CD4-positive, alpha-beta T cell treated with Interleukin-2 at 100 ng/mL for 4 hours (primary cell): ENCODE results near the gene SYNDIG1.
"Not testable (repeated sequence)": the region's sequence is repeated elsewhere in the genome, so short reads cannot be mapped to it uniquely, and the experiment has no call there.

ENCODE experiments used
- DNase-seq: peaks from one replicate; pipeline ENCODE4 v3.0.0-alpha.2; 2020; ENCODE audit warnings: low spot score

Gene SYNDIG1

GRCh38 chr20:24611360-24612140 lies 142.1 kb downstream of the SYNDIG1 start:
- no peak for DNase-seq

DNA sequence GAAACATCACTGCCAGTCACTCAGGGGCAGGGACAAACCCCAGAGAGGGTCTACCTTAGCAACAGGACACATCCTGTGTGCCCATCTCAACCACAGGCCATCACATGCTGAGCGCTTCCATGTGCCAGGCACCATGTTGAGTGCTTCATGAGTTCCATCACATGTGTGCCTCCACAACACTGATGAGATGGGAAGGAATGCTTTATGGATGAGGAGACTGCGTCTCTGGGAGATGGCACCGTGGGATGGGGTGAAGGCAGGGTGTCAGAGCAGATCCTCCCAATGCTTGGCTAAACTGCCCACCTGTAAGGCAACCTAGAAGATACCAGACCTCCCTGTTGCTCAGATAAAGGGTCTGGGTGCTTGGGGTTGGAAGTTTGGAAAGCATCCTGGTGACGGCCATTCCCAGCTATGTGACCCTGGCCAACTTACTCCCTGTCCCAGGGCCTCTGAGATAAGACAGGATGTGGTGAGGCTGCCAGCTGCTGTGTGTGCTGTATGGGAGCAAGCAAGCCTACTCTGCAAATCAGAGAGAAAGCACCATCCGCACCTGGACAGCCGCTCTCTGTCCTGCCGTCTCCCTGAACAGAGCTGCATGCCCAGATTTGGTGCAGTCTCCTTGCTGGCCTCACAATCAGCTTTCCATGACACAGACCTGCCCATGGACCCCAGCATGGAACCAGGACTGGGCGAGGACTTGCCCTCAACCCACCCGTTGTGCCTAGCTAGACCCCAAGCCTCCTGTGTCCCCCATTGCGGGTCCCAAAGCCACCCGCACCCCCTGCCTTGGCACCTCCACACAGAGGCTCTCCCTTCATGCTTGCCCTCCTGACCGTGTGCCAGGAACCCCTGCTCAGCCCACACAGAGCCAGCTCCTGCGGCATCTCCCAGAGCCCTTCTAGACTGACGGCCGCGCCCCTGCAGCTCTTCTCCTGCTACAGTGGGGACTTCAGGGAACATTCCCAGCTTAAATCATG lies 143.7 kb downstream of the SYNDIG1 start:
- no peak for DNase-seq

- DNase-seq = no peak
Observed at GRCh38 chr20:24614341-24614740, 144.9 kb downstream of the SYNDIG1 start.

GRCh38 chr20:24615353-24615752 lies 145.9 kb downstream of the SYNDIG1 start:
- DNase-seq = no peak

DNA sequence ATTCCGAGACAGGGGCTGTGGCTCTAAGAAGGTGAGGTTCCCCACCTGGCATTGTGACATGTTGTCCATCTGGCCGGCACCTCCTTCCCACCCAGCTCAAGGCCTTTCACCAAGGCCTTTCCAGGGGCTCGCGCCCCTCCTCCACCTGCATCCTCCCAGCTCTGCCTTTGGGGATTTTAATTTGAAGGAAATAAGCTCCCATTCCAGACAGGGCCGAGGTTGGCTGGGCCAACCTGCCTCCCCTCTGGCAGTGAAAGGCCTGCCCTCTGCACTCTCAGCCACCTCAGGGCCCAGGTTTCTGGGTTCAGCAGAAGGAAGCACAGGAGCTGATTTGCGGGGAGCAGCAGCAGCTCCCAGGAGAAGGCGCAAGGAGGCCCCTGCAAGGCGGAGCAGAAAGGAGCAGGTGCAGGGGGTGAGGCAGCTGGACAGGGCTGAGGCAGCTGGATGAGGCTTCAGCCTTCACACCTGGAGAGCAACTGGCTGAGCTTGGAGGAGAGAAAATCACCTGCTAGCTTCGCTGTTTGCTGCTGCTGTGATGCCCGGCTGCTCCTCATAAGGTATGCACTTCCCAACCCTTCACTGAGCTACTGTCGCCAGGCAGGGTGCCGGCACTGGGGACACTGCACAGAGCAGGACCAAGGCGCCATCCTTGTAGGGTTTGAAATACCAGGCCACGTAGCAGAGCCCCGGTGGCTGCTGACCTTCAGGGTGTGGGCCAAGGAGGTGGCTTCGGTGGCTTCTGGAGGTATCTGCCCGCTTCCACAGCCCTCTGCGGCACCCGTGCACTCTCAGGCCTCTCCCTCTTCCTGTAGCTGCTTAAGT lies 147.0 kb downstream of the SYNDIG1 start:
- DNase-seq = no peak

GRCh38 chr20:24617080-24617432 lies 147.6 kb downstream of the SYNDIG1 start:
- no peak for DNase-seq

DNA sequence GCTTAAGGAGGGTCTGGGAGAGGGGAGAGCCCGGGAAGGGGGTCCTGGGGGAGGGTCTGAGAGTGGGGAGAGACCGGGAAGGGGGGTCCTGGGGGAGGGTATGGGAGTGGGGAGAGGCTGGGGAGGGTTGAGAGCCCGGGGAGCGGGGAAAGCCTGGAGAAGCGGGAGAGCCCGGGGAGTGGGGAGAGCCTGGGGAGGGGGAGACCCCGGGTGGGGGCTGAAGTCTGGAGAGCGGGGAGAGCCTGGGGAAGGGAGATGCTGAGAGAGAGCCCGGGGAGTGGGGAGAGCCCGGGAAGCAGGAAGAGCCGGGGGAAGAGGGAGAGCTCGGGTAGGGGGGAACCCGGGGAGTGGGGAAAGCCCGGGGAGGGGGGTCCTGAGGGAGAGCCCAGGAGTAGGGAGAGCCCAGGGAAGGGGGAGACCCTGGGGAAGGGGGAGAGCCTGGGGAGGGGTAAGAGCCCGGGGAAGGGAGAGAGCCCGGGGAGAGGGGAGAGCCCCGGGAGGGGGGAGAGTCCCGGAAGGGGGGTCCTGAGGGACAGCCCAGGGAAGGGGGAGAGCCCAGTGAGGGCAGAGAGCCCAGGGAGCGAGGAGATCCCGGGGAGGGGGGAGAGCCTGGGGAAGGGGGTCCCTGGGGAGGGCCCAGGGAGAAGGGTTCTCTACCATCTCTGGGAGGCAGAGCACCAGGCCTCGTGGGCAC lies 148.5 kb downstream of the SYNDIG1 start:
- DNase-seq = no peak

- no peak for DNase-seq
Observed at GRCh38 chr20:24618739-24619138, 149.3 kb downstream of the SYNDIG1 start.

GRCh38 chr20:24619212-24619611 lies 149.8 kb downstream of the SYNDIG1 start:
- DNase-seq = no peak

DNA sequence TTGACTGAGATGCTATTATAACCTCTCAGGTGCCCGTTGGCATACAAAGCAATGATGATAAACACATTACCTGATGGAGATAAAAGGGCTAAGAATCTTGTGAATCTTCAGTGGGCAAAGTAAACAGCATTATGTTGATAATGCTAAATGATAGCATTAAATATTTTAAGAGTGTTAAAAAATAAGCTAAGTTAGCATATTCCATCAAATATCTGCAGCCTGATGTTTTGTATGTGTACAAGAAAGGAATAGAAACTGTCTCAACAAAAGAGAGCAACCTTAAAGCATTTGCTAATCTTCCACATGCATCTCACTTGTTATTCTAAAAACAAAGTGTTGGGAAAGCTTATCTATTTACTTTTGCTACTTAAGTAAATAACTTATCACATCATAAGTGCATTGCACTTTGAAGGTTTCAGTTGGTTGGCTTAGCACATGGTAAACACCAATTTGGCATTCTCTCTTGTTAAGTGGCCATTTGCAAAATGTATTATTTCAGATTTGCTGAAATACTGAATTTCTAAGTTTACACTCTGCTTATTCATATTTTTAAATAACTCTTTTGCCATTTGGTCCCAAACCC lies 151.6 kb downstream of the SYNDIG1 start:
- no peak for DNase-seq

GRCh38 chr20:24622856-24623255 lies 153.4 kb downstream of the SYNDIG1 start:
- DNase-seq = no peak

DNA sequence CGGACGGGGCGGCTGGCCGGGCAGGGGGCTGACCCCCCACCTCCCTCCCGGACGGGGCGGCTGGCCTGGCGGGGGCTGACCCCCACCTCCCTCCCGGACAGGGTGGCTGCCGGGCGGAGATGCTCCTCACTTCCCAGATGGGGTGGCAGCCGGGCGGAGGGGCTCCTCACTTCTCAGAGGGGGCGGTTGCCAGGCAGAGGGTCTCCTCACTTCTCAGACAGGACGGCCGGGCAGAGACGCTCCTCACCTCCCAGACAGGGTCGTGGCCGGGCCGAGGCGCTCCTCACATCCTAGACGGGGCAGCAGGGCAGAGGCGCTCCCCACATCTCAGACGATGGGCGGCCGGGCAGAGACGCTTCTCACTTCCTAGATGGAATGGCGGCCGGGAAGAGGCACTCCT lies 156.7 kb downstream of the SYNDIG1 start:
- DNase-seq = not testable (repeated sequence)

- DNase-seq = no peak
Observed at GRCh38 chr20:24627291-24627690, 157.9 kb downstream of the SYNDIG1 start.

DNA sequence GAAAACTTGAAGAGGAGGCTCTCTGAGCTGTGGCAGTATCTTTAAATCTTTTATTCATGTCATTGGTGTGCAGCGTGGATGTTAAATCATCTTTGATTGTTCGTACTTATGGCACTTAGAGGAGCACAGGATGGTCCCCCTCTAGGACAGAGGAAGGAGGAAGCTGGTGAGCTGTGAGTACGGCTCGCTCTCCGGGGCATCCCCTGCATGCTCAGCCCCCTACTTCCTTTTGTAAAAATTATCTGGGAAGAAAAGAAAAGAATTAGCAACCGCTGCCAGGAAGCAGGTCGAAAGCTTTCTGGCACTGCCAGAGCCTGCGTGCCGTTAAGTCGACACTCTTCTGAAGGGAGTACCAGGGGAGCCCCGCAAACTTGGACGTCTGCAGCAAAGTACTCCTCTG lies 158.5 kb downstream of the SYNDIG1 start:
- no peak for DNase-seq

- DNase-seq = no peak
Observed at GRCh38 chr20:24628985-24629384, 159.6 kb downstream of the SYNDIG1 start.

DNA sequence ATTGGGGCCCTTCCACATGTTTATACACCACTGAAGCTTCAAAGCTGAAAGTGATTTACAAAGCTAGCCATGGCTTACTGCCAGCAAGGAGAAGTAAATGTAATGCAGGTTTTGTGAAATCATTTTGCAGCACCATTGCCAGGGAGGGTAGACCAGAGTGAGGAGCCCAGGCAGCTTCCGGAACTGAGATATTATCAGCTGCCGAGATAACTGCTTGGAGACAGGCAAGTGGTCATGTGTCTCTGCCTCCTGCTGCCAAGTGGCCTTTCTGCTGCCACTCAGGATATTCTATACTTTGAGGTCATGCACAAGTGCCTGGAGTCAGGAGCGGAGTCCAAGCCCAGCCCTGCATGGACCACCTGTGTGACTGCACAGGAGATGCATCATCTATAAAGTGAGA lies 160.2 kb downstream of the SYNDIG1 start:
- no peak for DNase-seq

DNA sequence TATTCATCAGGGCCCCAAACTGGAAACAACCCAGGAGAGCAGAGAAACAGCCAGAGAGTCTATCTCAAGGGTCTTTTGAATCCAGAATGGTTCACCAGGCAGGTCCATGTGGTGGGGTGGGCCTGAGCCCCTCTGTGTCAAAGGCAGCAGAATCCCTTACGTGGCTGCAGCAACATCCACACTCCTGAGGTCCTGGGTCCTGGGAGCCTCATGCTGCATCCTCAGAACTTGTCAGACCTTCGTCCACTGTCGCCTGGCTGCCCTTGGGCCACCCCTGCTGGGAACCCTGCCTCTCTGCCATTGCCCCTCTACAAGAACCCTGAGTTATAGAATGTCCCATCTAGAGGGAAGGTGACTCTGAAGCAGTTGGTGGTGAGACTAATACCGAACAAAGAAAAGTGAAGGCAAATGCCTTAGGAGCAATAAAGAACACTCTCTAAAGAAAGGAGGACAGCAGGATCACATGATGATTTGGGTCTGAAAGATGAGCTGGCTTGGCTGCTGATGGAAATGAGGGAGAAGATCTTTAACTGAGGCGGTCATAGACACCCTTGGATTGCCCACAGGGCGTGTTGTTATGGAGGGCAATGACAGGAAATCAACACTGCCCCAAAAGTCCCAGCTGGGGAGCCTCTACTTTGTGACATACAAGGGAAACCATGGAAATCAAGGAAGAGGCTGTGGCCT lies 161.2 kb downstream of the SYNDIG1 start:
- no peak for DNase-seq

DNA sequence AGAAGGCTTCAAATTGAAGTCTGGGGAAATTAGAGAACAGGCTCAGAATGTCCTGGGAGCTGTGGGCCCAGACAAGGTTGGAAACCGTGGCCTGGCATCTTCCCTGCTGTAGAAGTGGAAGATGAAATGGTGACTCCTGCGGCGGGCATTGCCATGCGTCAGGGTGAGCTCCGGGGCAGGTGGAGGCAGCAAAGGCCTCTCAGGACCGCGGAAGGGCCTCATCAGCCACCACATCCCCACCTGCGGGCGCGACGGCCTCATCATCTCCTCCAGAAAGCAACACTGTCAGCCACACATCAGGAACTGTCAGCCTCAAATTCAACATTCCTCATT lies 161.7 kb downstream of the SYNDIG1 start:
- no peak for DNase-seq

- no peak for DNase-seq
Observed at GRCh38 chr20:24632581-24632980, 163.2 kb downstream of the SYNDIG1 start.

DNA sequence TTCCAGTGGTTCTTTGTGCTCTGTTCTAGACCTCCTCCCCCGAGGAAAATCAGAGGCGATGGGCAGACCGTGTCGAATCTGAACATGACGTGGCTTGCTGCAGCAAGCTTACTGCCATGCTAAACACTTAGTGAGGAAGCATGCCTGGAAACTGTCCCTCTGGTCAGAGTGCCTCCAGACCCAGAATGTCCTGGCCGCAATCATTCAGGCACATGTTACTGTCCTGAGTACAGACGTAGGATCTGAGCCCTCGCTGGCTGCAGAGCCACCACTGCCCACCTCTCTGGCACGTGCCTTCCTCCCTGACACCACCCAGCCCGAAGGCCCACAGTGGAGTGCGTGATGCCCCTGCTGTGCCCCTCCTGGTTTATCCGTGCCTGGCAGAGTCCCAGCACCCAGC lies 163.6 kb downstream of the SYNDIG1 start:
- DNase-seq = no peak

- DNase-seq = no peak
Observed at GRCh38 chr20:24633521-24633920, 164.1 kb downstream of the SYNDIG1 start.
